IMR-90 (cell line): ENCODE results near the gene ARNT2.

Source experiments
- BHLHE40 ChIP-seq: fragments of 150-350 bp; IDR thresholded peaks from 2 replicates; pipeline ENCODE4 v1.6.1; 2016; ENCODE audit warnings: mild to moderate bottlenecking, low read depth, low read length
- CEBPB ChIP-seq: IDR thresholded peaks from 2 replicates; pipeline ENCODE4 v1.6.1; 2012; ENCODE audit warnings: low read depth, low read length, improper control_type of control experiment
- CTCF ChIP-seq: conservative IDR thresholded peaks from 2 replicates; pipeline ENCODE4 v1.5.1; 2012; ENCODE audit warnings: mild to moderate bottlenecking, low read depth, low read length, improper control_type of control experiment
- ELK1 ChIP-seq: fragments of 150-350 bp; IDR thresholded peaks from 2 replicates; pipeline ENCODE4 v1.6.1; 2016; ENCODE audit warnings: low read depth, mild to moderate bottlenecking, low read length, moderate library complexity, borderline replicate concordance
- MXI1 ChIP-seq: IDR thresholded peaks from 2 replicates; pipeline ENCODE4 v1.6.1; 2012; ENCODE audit warnings: low read depth, mild to moderate bottlenecking, low read length, moderate library complexity, borderline replicate concordance
- POLR2A ChIP-seq: IDR thresholded peaks from 2 replicates; pipeline ENCODE4 v1.6.1; 2012; ENCODE audit warnings: mild to moderate bottlenecking, low read depth, low read length
- RAD21 ChIP-seq: IDR thresholded peaks from 2 replicates; pipeline ENCODE4 v1.6.1; 2012; ENCODE audit warnings: low read length, improper control_type of control experiment
- RCOR1 ChIP-seq: IDR thresholded peaks from 2 replicates; pipeline ENCODE4 v1.6.1; 2012; ENCODE audit warnings: mild to moderate bottlenecking, low read length, improper control_type of control experiment; ENCODE audit not compliant: insufficient replicate concordance
- RFX5 ChIP-seq: IDR thresholded peaks from 2 replicates; pipeline ENCODE4 v1.8.0; 2012; ENCODE audit warnings: low read depth, mild to moderate bottlenecking, low read length, moderate library complexity
- TF ChIP-seq, protein P1 (sequence below): fragments of 150-350 bp; IDR thresholded peaks from 2 replicates; pipeline ENCODE4 v1.6.1; 2017; ENCODE audit warnings: mild to moderate bottlenecking, antibody characterized with exemption, low read length, low read depth

DNA sequence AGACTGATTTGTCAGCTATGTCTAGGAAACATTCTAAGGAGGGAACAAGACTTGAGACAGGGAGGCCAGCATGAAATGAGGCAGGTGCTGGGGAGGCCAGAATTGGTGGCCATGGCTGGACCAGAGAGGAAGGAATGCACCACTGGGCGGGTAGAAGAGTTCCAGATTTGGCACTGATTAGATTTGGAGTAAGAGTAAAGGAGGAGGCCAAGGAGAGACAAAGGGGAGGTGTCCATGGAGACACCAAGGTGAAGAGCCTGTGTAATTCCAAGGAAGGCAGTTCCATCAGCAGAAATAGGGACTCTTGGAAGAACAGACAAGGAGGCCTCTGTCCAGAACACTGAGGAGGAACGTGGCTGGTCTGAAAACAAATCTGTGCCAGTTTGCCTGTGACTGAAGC is 1.8 kb downstream of the ARNT2 start:
- TF ChIP-seq POLR2A (no peak), BHLHE40 (no peak), CTCF (no peak), RAD21 (no peak), ELK1 (no peak), MXI1 (no peak), RCOR1 (no peak), RFX5 (no peak), CEBPB (no peak)
- TF ChIP-seq, protein P1, sequence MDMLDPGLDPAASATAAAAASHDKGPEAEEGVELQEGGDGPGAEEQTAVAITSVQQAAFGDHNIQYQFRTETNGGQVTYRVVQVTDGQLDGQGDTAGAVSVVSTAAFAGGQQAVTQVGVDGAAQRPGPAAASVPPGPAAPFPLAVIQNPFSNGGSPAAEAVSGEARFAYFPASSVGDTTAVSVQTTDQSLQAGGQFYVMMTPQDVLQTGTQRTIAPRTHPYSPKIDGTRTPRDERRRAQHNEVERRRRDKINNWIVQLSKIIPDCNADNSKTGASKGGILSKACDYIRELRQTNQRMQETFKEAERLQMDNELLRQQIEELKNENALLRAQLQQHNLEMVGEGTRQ: no peak
